Left ventricle myocardium inferior (tissue), 1 donor: ENCODE measurements around the gene B4GALT2. TPM values are rescaled to one million over a fixed set of nuclear protein-coding genes. Genes with fewer than 3 reads are reported as not detected.

Experiments used
- DNase-seq: peaks from one replicate; pipeline ENCODE4 v3.0.0-alpha.2; 2020
- H3K27ac ChIP-seq: fragments of 200-600 bp; replicated peaks from 2 replicates; pipeline ENCODE4 v1.8.0; 2021
- H3K27me3 ChIP-seq: fragments of 200-600 bp; 2 replicates; pipeline ENCODE4 v1.8.0; 2021; ENCODE audit warnings: low read depth
- H3K36me3 ChIP-seq: fragments of 200-600 bp; 2 replicates; pipeline ENCODE4 v1.8.0; 2021
- H3K4me1 ChIP-seq: fragments of 200-600 bp; 2 replicates; pipeline ENCODE4 v1.8.0; 2021
- H3K4me3 ChIP-seq: fragments of 200-600 bp; 2 replicates; pipeline ENCODE4 v1.8.0; 2021; ENCODE audit warnings: mild to moderate bottlenecking, moderate library complexity
- H3K9me3 ChIP-seq: fragments of 200-600 bp; replicated peaks from 2 replicates; pipeline ENCODE4 v1.8.0; 2021
- intact Hi-C: fragments of 100-400 bp; cut with micrococcal nuclease; formaldehyde crosslinking; loops from one replicate; pipeline ENCODE4 v1.11.0; 2022
- total RNA-seq: library from RNA; stranded (reverse); fragmentation: NEBNext Ultra II Directional; extraction: Animal tissue kit (Norgen Biotek cat#: 25700); gene quantifications from one replicate; pipeline ENCODE4 v1.2.1, GENCODE V29; 2021
- TF ChIP-seq, protein P1 (sequence below): fragments of 200-600 bp; IDR thresholded peaks from 2 replicates; pipeline ENCODE4 v1.8.0; 2021; ENCODE audit warnings: antibody characterized with exemption, mild to moderate bottlenecking, borderline replicate concordance
- donor health status: DM: no; HTN: yes; CAD: no; lungs with severe emphysema.

Gene B4GALT2
- total RNA-seq, 1 donor from 2014 or later, result 40.3 TPM

DNA sequence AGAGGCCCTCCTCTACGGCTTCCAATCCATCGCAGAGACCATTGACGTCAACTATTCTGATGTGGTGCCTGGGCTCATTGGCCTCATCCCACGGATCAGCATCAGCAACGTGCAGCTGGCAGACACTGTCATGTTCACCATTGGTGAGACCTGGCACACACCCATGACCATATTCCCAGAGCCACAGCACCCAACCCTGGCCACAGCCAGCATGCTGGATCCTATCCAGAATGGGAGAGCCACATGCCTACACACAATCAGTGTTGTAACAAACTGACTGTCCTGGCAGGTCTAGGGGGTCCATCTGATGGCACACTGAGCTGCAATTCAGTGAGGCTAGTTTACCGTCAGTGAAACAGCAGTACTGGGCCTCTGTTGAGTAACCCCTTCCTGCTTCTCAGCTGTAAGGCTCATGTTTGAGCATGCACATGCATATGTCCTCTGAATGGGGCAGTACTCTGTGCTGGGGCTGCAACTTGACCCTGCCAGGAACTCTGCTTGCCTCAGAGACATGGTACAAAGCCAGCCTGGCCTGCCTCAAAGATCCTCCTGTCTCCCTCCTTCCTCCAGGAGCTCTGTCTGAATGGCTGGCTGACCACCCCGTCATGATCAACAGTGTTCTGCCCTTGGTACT, 21.5 kb upstream of the B4GALT2 start:
- intact Hi-C loops, result no loop called here
- Histone ChIP-seq H3K36me3 (peaks cover 67% of the 10 kb centered on the region), H3K4me3 (no peak overlapping the region), H3K4me1 (peaks cover 39% of the 10 kb centered on the region), H3K27me3 (no peaks in the 10 kb centered on the region), H3K9me3 (no peaks in the 10 kb centered on the region), H3K27ac (no peak overlapping the region)
- TF ChIP-seq, protein P1, sequence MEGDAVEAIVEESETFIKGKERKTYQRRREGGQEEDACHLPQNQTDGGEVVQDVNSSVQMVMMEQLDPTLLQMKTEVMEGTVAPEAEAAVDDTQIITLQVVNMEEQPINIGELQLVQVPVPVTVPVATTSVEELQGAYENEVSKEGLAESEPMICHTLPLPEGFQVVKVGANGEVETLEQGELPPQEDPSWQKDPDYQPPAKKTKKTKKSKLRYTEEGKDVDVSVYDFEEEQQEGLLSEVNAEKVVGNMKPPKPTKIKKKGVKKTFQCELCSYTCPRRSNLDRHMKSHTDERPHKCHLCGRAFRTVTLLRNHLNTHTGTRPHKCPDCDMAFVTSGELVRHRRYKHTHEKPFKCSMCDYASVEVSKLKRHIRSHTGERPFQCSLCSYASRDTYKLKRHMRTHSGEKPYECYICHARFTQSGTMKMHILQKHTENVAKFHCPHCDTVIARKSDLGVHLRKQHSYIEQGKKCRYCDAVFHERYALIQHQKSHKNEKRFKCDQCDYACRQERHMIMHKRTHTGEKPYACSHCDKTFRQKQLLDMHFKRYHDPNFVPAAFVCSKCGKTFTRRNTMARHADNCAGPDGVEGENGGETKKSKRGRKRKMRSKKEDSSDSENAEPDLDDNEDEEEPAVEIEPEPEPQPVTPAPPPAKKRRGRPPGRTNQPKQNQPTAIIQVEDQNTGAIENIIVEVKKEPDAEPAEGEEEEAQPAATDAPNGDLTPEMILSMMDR, result no peak
- no peak for DNase-seq

DNA sequence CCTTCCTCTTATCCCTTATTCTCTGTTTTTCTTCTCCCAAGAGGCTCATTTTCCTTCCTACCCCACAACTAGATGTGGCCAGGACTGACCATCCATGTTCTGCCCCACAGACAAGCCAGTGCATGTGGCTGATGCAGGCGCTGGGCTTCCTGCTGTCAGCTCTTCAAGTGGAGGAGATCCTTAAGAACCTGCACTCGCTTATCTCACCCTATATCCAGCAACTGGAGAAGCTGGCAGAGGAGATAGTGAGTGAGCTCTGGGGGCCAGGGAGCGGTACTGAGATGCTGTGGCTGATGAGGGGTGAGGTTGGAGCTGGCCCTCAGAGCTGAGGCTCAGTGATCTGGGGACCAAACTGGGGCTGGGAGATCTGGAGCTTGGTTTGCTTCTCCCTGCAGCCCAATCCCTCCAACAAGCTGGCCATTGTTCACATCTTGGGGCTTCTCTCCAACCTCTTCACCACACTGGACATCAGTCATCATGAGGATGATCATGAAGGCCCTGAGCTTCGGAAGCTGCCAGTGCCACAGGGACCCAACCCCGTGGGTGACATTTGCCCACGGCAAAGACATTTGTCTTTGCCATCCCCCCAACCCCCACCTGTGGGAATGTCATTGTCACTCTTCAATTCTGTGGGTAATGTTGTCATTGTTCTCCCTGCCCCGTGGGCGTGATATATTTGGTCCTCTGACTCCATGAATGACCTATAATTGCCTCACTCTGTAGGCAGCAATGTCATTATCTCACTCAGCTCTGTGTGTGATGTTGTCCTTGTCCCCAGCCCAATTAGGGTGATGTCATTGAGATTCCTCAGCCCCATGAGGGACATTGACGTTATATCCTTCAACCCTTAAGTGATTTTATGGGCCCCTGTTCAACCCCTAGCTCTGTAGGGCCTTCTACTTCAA, 20.4 kb upstream of the B4GALT2 start:
- no peak for DNase-seq
- TF ChIP-seq, protein P1, result no peak
- no peak overlapping the region for H3K27ac ChIP-seq
- H3K36me3 ChIP-seq, result peaks cover 78% of the 10 kb centered on the region
- H3K4me1 ChIP-seq, result peaks cover 29% of the 10 kb centered on the region
- intact Hi-C loops, result no loop called here
- H3K27me3 ChIP-seq, result no peaks in the 10 kb centered on the region
- no peak overlapping the region for H3K4me3 ChIP-seq
- no peaks in the 10 kb centered on the region for H3K9me3 ChIP-seq

GRCh38 chr1:43960798-43961197, 18.2 kb upstream of the B4GALT2 start:
- intact Hi-C loops, result no loop called here
- peaks cover 17% of the 10 kb centered on the region for H3K4me1 ChIP-seq
- no peak for DNase-seq
- no peak overlapping the region for H3K4me3 ChIP-seq
- H3K27ac ChIP-seq, result no peak overlapping the region
- H3K36me3 ChIP-seq, result peaks cover 91% of the 10 kb centered on the region
- no peaks in the 10 kb centered on the region for H3K9me3 ChIP-seq
- TF ChIP-seq, protein P1, result no peak
- no peaks in the 10 kb centered on the region for H3K27me3 ChIP-seq

DNA sequence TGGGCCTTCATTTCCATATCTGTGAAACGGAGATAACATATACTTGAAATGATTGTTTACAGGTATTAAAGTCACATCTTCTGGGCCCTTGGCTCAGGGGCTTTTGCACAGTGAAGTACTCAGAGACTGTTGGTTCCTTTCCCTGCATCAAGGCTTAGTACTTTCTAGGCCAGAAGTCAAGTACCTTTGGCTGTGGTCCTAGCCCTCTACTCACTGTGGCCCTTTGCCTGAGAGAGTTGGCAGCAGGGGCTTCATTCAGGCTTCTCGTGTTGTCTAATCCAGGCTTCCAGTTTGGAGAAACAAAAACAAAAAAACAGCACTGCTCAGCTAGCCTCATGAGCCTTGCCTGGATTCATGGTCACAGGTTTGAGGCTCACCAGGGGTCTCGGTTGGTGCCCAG, 17.3 kb upstream of the B4GALT2 start:
- TF ChIP-seq, protein P1, result no peak
- Histone ChIP-seq H3K4me3 (no peak overlapping the region), H3K36me3 (peaks cover 92% of the 10 kb centered on the region), H3K4me1 (peaks cover 17% of the 10 kb centered on the region), H3K9me3 (no peaks in the 10 kb centered on the region), H3K27me3 (no peaks in the 10 kb centered on the region), H3K27ac (no peak overlapping the region)
- intact Hi-C loops, result no loop called here
- DNase-seq, result no peak

GRCh38 chr1:43962324-43962723, 16.7 kb upstream of the B4GALT2 start:
- intact Hi-C loops, result no loop called here
- no peak for DNase-seq

More at GRCh38 chr1:43962324-43962723, 16.7 kb upstream of the B4GALT2 start:
- H3K4me1 ChIP-seq, result peaks cover 17% of the 10 kb centered on the region
- no peak overlapping the region for H3K27ac ChIP-seq
- peaks cover 92% of the 10 kb centered on the region for H3K36me3 ChIP-seq
- no peaks in the 10 kb centered on the region for H3K27me3 ChIP-seq
- TF ChIP-seq, protein P1, result no peak
- no peaks in the 10 kb centered on the region for H3K9me3 ChIP-seq
- H3K4me3 ChIP-seq, result no peak overlapping the region
